ENCODE measurements around the gene NCAPD3. TPM values are rescaled to one million over a fixed set of nuclear protein-coding genes. Genes with fewer than 3 reads are reported as not detected.

NCAPD3 gene
- total and polyA plus RNA-seq, 9 of the 15 experiments (the other 6 are each of a cell fraction or from before 2014, with no cell fraction given), result 23.6 to 80.6 (median 58.6) TPM

GRCh38 chr11:134223836-134224709 lies at the start of gene NCAPD3, which contains the start of gene VPS26B (continued):
- TF ChIP-seq EZH2 (IDR thresholded peaks at IDR 0.05; ENCODE audit: borderline replicate concordance, low read depth, low read length) (no peak), HNRNPLL (IDR thresholded peaks at IDR 0.05; ENCODE audit: low read depth, low read length, poor library complexity, severe bottlenecking) (peak; percentile 47), FOXO4 (CRISPR knock-in tag; IDR thresholded peaks at IDR 0.05) (no peak), NR2F6 (CRISPR knock-in tag; IDR thresholded peaks at IDR 0.05) (0 out of 2 replicates have a peak, but pooled peaks have one; percentile 45), ZKSCAN1 (IDR thresholded peaks at IDR 0.05; ENCODE audit: low read depth, low read length) (peak; percentile 23), ELF1 (tag; IDR thresholded peaks at IDR 0.05) (peak; percentile 45), ZNF644 (tag; IDR thresholded peaks at IDR 0.05; ENCODE audit: low read depth) (no peak), SIN3A (IDR thresholded peaks at IDR 0.05; ENCODE audit: borderline replicate concordance in 2 of 2, control insufficient read depth in 1 of 2, low read depth in 2 of 2, low read length in 2 of 2) (peak; percentile 56 to 86; a peak in 2 of 4 replicates), HOXB6 (CRISPR knock-in tag; IDR thresholded peaks at IDR 0.05; ENCODE audit: borderline replicate concordance) (no peak), REST (IDR thresholded peaks at IDR 0.05; ENCODE audit: borderline replicate concordance) (no peak), REST (CRISPR knock-in tag; IDR thresholded peaks at IDR 0.05; ENCODE audit: low read depth) (0 out of 2 replicates have a peak, but pooled peaks have one; percentile 45), PHTF2 (CRISPR knock-in tag; IDR thresholded peaks at IDR 0.05) (no peak), TCF7 (IDR thresholded peaks at IDR 0.05; ENCODE audit: borderline replicate concordance) (0 out of 2 replicates have a peak, but pooled peaks have one; percentile 41)
- TF ChIP-seq, protein P1, sequence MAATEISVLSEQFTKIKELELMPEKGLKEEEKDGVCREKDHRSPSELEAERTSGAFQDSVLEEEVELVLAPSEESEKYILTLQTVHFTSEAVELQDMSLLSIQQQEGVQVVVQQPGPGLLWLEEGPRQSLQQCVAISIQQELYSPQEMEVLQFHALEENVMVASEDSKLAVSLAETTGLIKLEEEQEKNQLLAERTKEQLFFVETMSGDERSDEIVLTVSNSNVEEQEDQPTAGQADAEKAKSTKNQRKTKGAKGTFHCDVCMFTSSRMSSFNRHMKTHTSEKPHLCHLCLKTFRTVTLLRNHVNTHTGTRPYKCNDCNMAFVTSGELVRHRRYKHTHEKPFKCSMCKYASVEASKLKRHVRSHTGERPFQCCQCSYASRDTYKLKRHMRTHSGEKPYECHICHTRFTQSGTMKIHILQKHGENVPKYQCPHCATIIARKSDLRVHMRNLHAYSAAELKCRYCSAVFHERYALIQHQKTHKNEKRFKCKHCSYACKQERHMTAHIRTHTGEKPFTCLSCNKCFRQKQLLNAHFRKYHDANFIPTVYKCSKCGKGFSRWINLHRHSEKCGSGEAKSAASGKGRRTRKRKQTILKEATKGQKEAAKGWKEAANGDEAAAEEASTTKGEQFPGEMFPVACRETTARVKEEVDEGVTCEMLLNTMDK (IDR thresholded peaks at IDR 0.05; ENCODE audit: borderline replicate concordance, insufficient read depth, low read depth, low read length, poor library complexity, severe bottlenecking), result peak; percentile 20
